H1 (cell line): ENCODE data around the gene CELF1. TPM values are rescaled to one million over a fixed set of nuclear protein-coding genes. Genes with fewer than 3 reads are reported as not detected.

ENCODE experiments used
- CTCF ChIA-PET: fragments of 300-600 bp; sonication (Branson Sonifier 250); formaldehyde crosslinking; loops from one replicate; lab custom pipeline; 2021; ENCODE audit not compliant: partially characterized antibody; lab: Charles Lee
- POLR2A ChIA-PET: fragments of 300-600 bp; sonication (Branson Sonifier 250); formaldehyde crosslinking; loops from one replicate; lab custom pipeline; 2021; ENCODE audit warnings: inconsistent platforms; ENCODE audit not compliant: partially characterized antibody; lab: Charles Lee
- DNase-seq, 2 experiments: peaks; one replicate each; pipeline versions ENCODE4 v3.0.0 to v3.0.0-alpha.2; 2010 to 2022; ENCODE audit warnings: low spot score in 2 of 2, low read depth in 1 of 2, mixed read lengths in 1 of 2
- FAIRE-seq: peaks from 2 replicates; lab custom pipeline; 2011; peaks lifted over from hg19 to GRCh38; lab: Jason Lieb, UNC
- H2AFZ ChIP-seq: 2 replicates; pipeline ENCODE4 v1.8.1; 2012; ENCODE audit warnings: low read length, inconsistent platforms
- H2AK5ac ChIP-seq: 2 replicates; pipeline ENCODE4 v1.6.1; 2013; ENCODE audit warnings: low read depth, low read length
- H2BK120ac ChIP-seq: replicated peaks from 2 replicates; pipeline ENCODE3; 2013; ENCODE audit warnings: low read depth, low read length, inconsistent platforms
- H2BK12ac ChIP-seq: 2 replicates; pipeline ENCODE4 v1.6.1; 2013; ENCODE audit warnings: low read depth, low read length
- H2BK15ac ChIP-seq: 2 replicates; pipeline ENCODE4 v1.6.1; 2013; ENCODE audit warnings: low read length
- H2BK20ac ChIP-seq: 2 replicates; pipeline ENCODE4 v1.6.1; 2013; ENCODE audit warnings: low read length
- H2BK5ac ChIP-seq: 2 replicates; pipeline ENCODE4 v1.6.1; 2013; ENCODE audit warnings: low read depth, low read length
- H3K14ac ChIP-seq: 2 replicates; pipeline ENCODE4 v1.6.1; 2013; ENCODE audit warnings: inconsistent platforms; ENCODE audit not compliant: insufficient read length
- H3K18ac ChIP-seq: 2 replicates; pipeline ENCODE4 v1.6.1; 2013; ENCODE audit warnings: low read length; ENCODE audit errors: extremely low read depth
- H3K23ac ChIP-seq: 2 replicates; pipeline ENCODE4 v1.6.1; 2013; ENCODE audit warnings: inconsistent platforms; ENCODE audit not compliant: insufficient read length
- H3K23me2 ChIP-seq: 2 replicates; pipeline ENCODE4 v1.6.1; 2013; ENCODE audit warnings: low read depth, low read length
- H3K27ac ChIP-seq: 2 replicates; pipeline ENCODE4 v1.6.1; 2011; ENCODE audit warnings: low read depth, low read length, inconsistent platforms
- H3K27me3 ChIP-seq, 4 experiments: replicated peaks in 1 of 4; 1 replicate in 1 of 4; 2 replicates in 3 of 4; pipeline versions ENCODE4 v1.6.1 to v1.8.1; 2011 to 2013; ENCODE audit warnings: low read length in 3 of 4, mild to moderate bottlenecking in 3 of 4, inconsistent platforms in 2 of 4, mixed read lengths in 2 of 4, moderate library complexity in 1 of 4; ENCODE audit not compliant: control insufficient read depth in 3 of 4, insufficient read depth in 3 of 4; ENCODE audit errors: extremely low read depth in 1 of 4
- H3K36me3 ChIP-seq, 4 experiments: 2 replicates each; pipeline versions ENCODE4 v1.6.1 to v1.8.1; 2011 to 2013; ENCODE audit warnings: mild to moderate bottlenecking in 4 of 4, low read length in 3 of 4, moderate library complexity in 2 of 4, control low read depth in 1 of 4, inconsistent platforms in 1 of 4; ENCODE audit not compliant: insufficient read depth in 4 of 4, control insufficient read depth in 2 of 4
- H3K4ac ChIP-seq: replicated peaks from 2 replicates; pipeline ENCODE3; 2013; ENCODE audit warnings: low read length, low read depth, mixed read lengths, inconsistent platforms; ENCODE audit not compliant: insufficient read length
- H3K4me1 ChIP-seq, 4 experiments: replicated peaks in 1 of 4; 1 replicate in 1 of 4; 2 replicates in 3 of 4; pipeline versions ENCODE4 v1.6.1 to v1.8.1; 2011 to 2013; ENCODE audit warnings: low read length in 3 of 4, inconsistent platforms in 2 of 4, mixed read lengths in 1 of 4; ENCODE audit not compliant: insufficient read depth in 4 of 4, control insufficient read depth in 3 of 4
- H3K4me2 ChIP-seq, 2 experiments: 2 replicates each; pipeline versions ENCODE4 v1.6.1 to v1.8.1; 2011 to 2013; ENCODE audit warnings: low read depth in 2 of 2, low read length in 2 of 2, control low read depth in 1 of 2, inconsistent platforms in 1 of 2, mild to moderate bottlenecking in 1 of 2; ENCODE audit not compliant: insufficient read depth in 1 of 2
- H3K4me3 ChIP-seq, 4 experiments: fragments of 200-600, 300-600 bp in 1 of 4; sonication (generic), shearing (Covaris generic), sonication (Bioruptor Twin) in 1 of 4; 2 replicates each; pipeline versions ENCODE4 v1.5.1 to v1.8.1; 2011 to 2016; ENCODE audit warnings: low read length in 4 of 4, low read depth in 3 of 4, control low read depth in 2 of 4, inconsistent platforms in 2 of 4, mild to moderate bottlenecking in 2 of 4, mixed read lengths in 1 of 4, moderate library complexity in 1 of 4; ENCODE audit not compliant: insufficient read depth in 2 of 4; ENCODE audit errors: extremely low read depth in 1 of 4
- H3K56ac ChIP-seq: replicated peaks from 2 replicates; pipeline ENCODE3; 2013; ENCODE audit warnings: low read depth, mild to moderate bottlenecking, mixed read lengths, low read length, inconsistent platforms; ENCODE audit not compliant: insufficient read length
- H3K79me1 ChIP-seq: 2 replicates; pipeline ENCODE4 v1.6.1; 2013; ENCODE audit warnings: low read depth, low read length, control low read depth
- H3K79me2 ChIP-seq, 2 experiments: 2 replicates each; pipeline versions ENCODE4 v1.6.1 to v1.8.1; 2012 to 2013; ENCODE audit warnings: low read length in 2 of 2, mild to moderate bottlenecking in 2 of 2, inconsistent platforms in 1 of 2; ENCODE audit not compliant: insufficient read depth in 2 of 2, control insufficient read depth in 1 of 2
- H3K9ac ChIP-seq, 4 experiments: replicated peaks in 1 of 4; 1 replicate in 1 of 4; 2 replicates in 3 of 4; pipeline versions ENCODE4 v1.6.1 to v1.8.1; 2011 to 2013; ENCODE audit warnings: low read depth in 3 of 4, low read length in 3 of 4, control low read depth in 2 of 4, mild to moderate bottlenecking in 2 of 4, moderate library complexity in 2 of 4, inconsistent platforms in 1 of 4; ENCODE audit errors: extremely low read depth in 1 of 4
- H3K9me3 ChIP-seq, 2 experiments: 2 replicates each; pipeline versions ENCODE4 v1.6.1 to v1.8.1; 2012 to 2013; ENCODE audit warnings: mild to moderate bottlenecking in 2 of 2, moderate library complexity in 2 of 2, control low read depth in 1 of 2, inconsistent platforms in 1 of 2, low read depth in 1 of 2, low read length in 1 of 2, mixed read lengths in 1 of 2; ENCODE audit not compliant: insufficient read depth in 2 of 2
- H4K20me1 ChIP-seq, 2 experiments: replicated peaks in 1 of 2; 2 replicates each; pipeline versions ENCODE3 to v1.8.1; 2011 to 2013; ENCODE audit warnings: inconsistent platforms in 2 of 2, low read length in 2 of 2, mild to moderate bottlenecking in 1 of 2; ENCODE audit not compliant: insufficient read depth in 2 of 2, control insufficient read depth in 1 of 2
- H4K5ac ChIP-seq: 2 replicates; pipeline ENCODE4 v1.6.1; 2013; ENCODE audit warnings: low read length, low read depth, mixed read lengths, inconsistent platforms; ENCODE audit not compliant: insufficient read length
- H4K8ac ChIP-seq: 2 replicates; pipeline ENCODE4 v1.8.0; 2013; ENCODE audit warnings: mild to moderate bottlenecking, moderate library complexity, low read length, inconsistent platforms; ENCODE audit not compliant: insufficient read depth; ENCODE audit errors: extremely low read depth
- H4K91ac ChIP-seq: replicated peaks from 2 replicates; pipeline ENCODE3; 2013; ENCODE audit warnings: low read length, mixed read lengths, inconsistent platforms; ENCODE audit not compliant: insufficient read length
- BCL11A ChIP-seq, 2 experiments: IDR thresholded peaks; one replicate each; pipeline ENCODE4 v1.6.1; 2011; ENCODE audit warnings: low read depth in 2 of 2, low read length in 2 of 2, mild to moderate bottlenecking in 2 of 2
- CHD2 ChIP-seq: IDR thresholded peaks from 2 replicates; pipeline ENCODE4 v1.6.1; 2012; ENCODE audit warnings: low read length, improper control_type of control experiment
- NANOG ChIP-seq: IDR thresholded peaks from 2 replicates; pipeline ENCODE4 v1.6.1; 2011; ENCODE audit warnings: low read length, low read depth, mild to moderate bottlenecking, inconsistent platforms; ENCODE audit not compliant: insufficient read depth, poor library complexity, severe bottlenecking
- TEAD4 ChIP-seq: IDR thresholded peaks from 2 replicates; pipeline ENCODE4 v1.6.1; 2012; ENCODE audit warnings: low read depth, low read length, inconsistent platforms, mixed read lengths
- WGBS, 2 experiments: shearing (Covaris generic) in 1 of 2; methylation state at CpG; one replicate each; pipeline versions ENCODE4 v1.1.6 to v1.1.7; 2013 to 2015; ENCODE audit warnings: low lambda C conversion rate in 2 of 2, mixed read lengths in 2 of 2, inconsistent platforms in 1 of 2, low coverage in 1 of 2, missing lambda C conversion rate in 1 of 2; ENCODE audit not compliant: insufficient replicate concordance in 2 of 2, insufficient coverage in 1 of 2, insufficient read length in 1 of 2; ENCODE audit errors: extremely low coverage in 1 of 2, missing lambda C conversion rate in 1 of 2; 5-methylcytosine and 5-hydroxymethylcytosine counted together
- polyA plus RNA-seq, 7 experiments: library from polyadenylated mRNA; depleted of rRNA in 3 of 7; stranded (reverse) in 5 of 7; unstranded in 2 of 7; fragments of >200 nt in 5 of 7; fragments of 200-250 nt in 2 of 7; gene quantifications; 1 replicate in 5 of 7; 2 replicates in 1 of 7; 4 replicates in 1 of 7; pipeline versions ENCODE4 v1.2.1 to v1.2.3, GENCODE V29; 2011 to 2013; ENCODE audit warnings: missing spikeins in 2 of 7, mixed read lengths in 2 of 7
- total RNA-seq: library from RNA; stranded (reverse); fragmentation: NEBNext Ultra II Directional; extraction: Animal tissue kit (Norgen Biotek cat#: 25700); gene quantifications from 2 replicates; pipeline ENCODE4 v1.2.1, GENCODE V29; 2021

CELF1 gene
- total and polyA plus RNA-seq, 2 of the 8 experiments (the other 6 are each of a cell fraction or from before 2014, with no cell fraction given), result 131 to 197 TPM

DNA sequence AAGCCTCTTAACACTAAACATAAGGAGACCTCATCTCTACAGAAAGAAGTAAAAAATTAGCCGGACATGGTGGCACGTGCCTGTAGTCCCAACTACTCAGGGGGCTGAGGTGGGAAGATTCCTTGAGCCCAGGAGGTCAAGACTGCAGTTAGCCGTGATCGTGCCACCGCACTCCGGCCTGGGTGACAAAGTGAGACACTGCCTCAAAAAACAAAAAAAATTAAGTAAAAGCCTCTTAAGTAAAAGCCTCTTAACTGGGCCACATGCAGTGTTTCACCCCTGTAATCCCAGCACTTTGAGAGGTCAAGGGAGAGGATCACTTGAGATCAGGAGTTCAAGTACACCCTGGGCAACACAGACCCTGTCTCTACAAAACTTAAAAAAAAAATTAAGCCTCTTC is 25.7 kb downstream of the CELF1 start:
- no peak overlapping the region for H3K56ac ChIP-seq
- ChIA-PET POLR2A (interaction anchor here (0.5 to 1.4 kb wide), 3 partner anchors 9 to 39 kb away, joined by 3 to 4 read pairs (median 3); no protein-coding TSS in a partner anchor), CTCF (interaction anchor here (1.3 kb wide), 1 partner anchor 90 kb away, joined by 3 read pairs; no protein-coding TSS in a partner anchor)
- peaks cover 5% of the 10 kb centered on the region; the same call in 1 of the 2 replicates for H3K79me1 ChIP-seq
- H3K23ac ChIP-seq, result no peak overlapping the region
- H2BK5ac ChIP-seq, result no peak overlapping the region
- peaks cover 33 to 40% of the 10 kb centered on the region in 2 experiments for H4K20me1 ChIP-seq
- no peak overlapping the region for H3K4me2 ChIP-seq
- no peak overlapping the region for H2BK15ac ChIP-seq
- no peaks in the 10 kb centered on the region for H3K27me3 ChIP-seq
- H3K9me3 ChIP-seq, result no peaks in the 10 kb centered on the region
- H3K18ac ChIP-seq, result no peak overlapping the region
- peaks cover 0 to 16% (median 13%) of the 10 kb centered on the region in 4 experiments; a peak in 5 of 7 replicates for H3K4me1 ChIP-seq
- H4K8ac ChIP-seq, result no peak overlapping the region
- H2BK120ac ChIP-seq, result no peak overlapping the region
- H3K14ac ChIP-seq, result no peak overlapping the region
- H3K27ac ChIP-seq, result no peak overlapping the region
- H3K4ac ChIP-seq, result no peak overlapping the region
- no peak overlapping the region for H2BK12ac ChIP-seq
- H3K36me3 ChIP-seq, result peaks cover 0 to 3% (median 0%) of the 10 kb centered on the region in 4 experiments; a peak in 1 of 8 replicates
- WGBS, 2 experiments, result 98% methylated on average over 6 of the region's 6 CpGs; no CpG with 5 or more reads in 1 of the 2 experiments
- FAIRE-seq (no peak), DNase-seq (no peak)
- H3K4me3 ChIP-seq, result no peak overlapping the region
- no peak overlapping the region for H2BK20ac ChIP-seq
- no peak for TF ChIP-seq BCL11A (IDR thresholded peaks at IDR 0.05; ENCODE audit: low read depth in 2 of 2, low read length in 2 of 2)
- no peak for TF ChIP-seq NANOG
- TF ChIP-seq TEAD4, result no peak
- TF ChIP-seq CHD2, result no peak
- H3K79me2 ChIP-seq, result peaks cover 24 to 100% of the 10 kb centered on the region in 2 experiments
- H2AFZ ChIP-seq, result no peak overlapping the region
- no peak overlapping the region for H4K5ac ChIP-seq
- H2AK5ac ChIP-seq, result no peak overlapping the region
- H4K91ac ChIP-seq, result no peak overlapping the region
- no peaks in the 10 kb centered on the region for H3K23me2 ChIP-seq
- H3K9ac ChIP-seq, result no peak overlapping the region
